Peyer's patch (tissue), 4 donors: ENCODE results near the gene ZMYND12. TPM values are rescaled to one million over a fixed set of nuclear protein-coding genes. Genes with fewer than 3 reads are reported as not detected.

Experiments used
- DNase-seq, 3 donors: peaks; one replicate each; pipeline ENCODE4 v3.0.0-alpha.2; 2017 to 2019
- H3K27ac ChIP-seq, 4 donors: fragments of 200-600 bp; sonication (generic); one replicate each; pipeline ENCODE4 v1.5.1; 2016 to 2019
- H3K27me3 ChIP-seq, 2 donors: fragments of 200-600 bp; sonication (generic); one replicate each; pipeline ENCODE4 v1.5.1; 2019
- H3K36me3 ChIP-seq, 3 donors: fragments of 200-600 bp; sonication (generic); one replicate each; pipeline ENCODE4 v1.5.1; 2016 to 2019
- H3K4me1 ChIP-seq, 4 donors: fragments of 200-600 bp; sonication (generic); one replicate each; pipeline ENCODE4 v1.5.1; 2016 to 2019
- H3K4me3 ChIP-seq, 4 donors: fragments of 200-600 bp; sonication (generic); 1 replicate in 3 of 4; 2 replicates in 1 of 4; pipeline ENCODE4 v1.5.1; 2016 to 2019; ENCODE audit warnings: mild to moderate bottlenecking in 1 of 4
- H3K9me3 ChIP-seq, 4 donors: fragments of 200-600 bp; sonication (generic); one replicate each; pipeline ENCODE4 v1.5.1; 2016 to 2019; ENCODE audit warnings: mild to moderate bottlenecking in 1 of 4
- POLR2A ChIP-seq, 2 donors: fragments of 450-650 bp; IDR thresholded peaks; one replicate each; pipeline ENCODE4 v1.5.1; 2017; ENCODE audit warnings: antibody characterized with exemption in 2 of 2, mild to moderate bottlenecking in 2 of 2, moderate library complexity in 2 of 2
- small RNA-seq, 2 donors: library from RNA; depleted of rRNA; stranded (forward); fragments of <200 nt; gene quantifications; one replicate each; pipeline ENCODE3, GENCODE V24; 2016
- total RNA-seq, 4 donors: library from RNA; depleted of rRNA; stranded (reverse); fragments of >200 nt; gene quantifications; one replicate each; pipeline ENCODE4 v1.1.0, GENCODE V29; 2016
- TF ChIP-seq, protein P1 (sequence below), 6 experiments: fragments of 450-650 bp in 4 of 6; fragments of 200-600 bp in 2 of 6; sonication (generic) in 1 of 6; IDR thresholded peaks; one replicate each; pipeline ENCODE4 v1.5.1; 2017 to 2019; ENCODE audit warnings: antibody characterized with exemption in 6 of 6, mild to moderate bottlenecking in 3 of 6, moderate library complexity in 1 of 6

Gene ZMYND12
- total RNA-seq, 4 donors from 2014 or later: 0.54 to 3.0 (median 1.9) TPM; not detected in 1

DNA sequence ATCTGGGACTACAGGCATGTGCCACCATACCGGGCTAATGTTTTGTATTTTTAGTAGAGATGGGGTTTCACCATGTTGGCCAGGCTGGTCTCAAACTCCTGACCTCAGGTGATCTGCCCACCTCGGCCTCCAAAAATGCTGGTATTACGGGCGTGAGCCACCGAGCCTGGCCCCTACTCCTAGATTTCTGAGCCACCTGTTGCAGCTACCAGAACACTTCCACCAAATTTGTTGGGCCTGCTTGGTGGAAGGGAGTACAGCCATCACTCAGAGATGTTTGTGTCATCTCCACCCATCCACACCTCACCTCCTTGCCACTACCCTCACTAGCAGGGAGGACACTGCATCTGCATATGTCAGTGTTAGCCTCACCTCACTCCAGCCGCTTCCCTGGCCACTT lies 69.8 kb downstream of the ZMYND12 start:
- H3K27ac ChIP-seq: no peak overlapping the region
- no peaks in the 10 kb centered on the region for H3K27me3 ChIP-seq
- H3K36me3 ChIP-seq: no peaks in the 10 kb centered on the region
- no peaks in the 10 kb centered on the region for H3K9me3 ChIP-seq
- no peak overlapping the region for H3K4me3 ChIP-seq
- DNase-seq: no peak
- H3K4me1 ChIP-seq: peaks cover 0 to 5% (median under 1%) of the 10 kb centered on the region in 4 donors
- no peak for TF ChIP-seq POLR2A (IDR thresholded peaks at IDR 0.05)
- TF ChIP-seq, protein P1, sequence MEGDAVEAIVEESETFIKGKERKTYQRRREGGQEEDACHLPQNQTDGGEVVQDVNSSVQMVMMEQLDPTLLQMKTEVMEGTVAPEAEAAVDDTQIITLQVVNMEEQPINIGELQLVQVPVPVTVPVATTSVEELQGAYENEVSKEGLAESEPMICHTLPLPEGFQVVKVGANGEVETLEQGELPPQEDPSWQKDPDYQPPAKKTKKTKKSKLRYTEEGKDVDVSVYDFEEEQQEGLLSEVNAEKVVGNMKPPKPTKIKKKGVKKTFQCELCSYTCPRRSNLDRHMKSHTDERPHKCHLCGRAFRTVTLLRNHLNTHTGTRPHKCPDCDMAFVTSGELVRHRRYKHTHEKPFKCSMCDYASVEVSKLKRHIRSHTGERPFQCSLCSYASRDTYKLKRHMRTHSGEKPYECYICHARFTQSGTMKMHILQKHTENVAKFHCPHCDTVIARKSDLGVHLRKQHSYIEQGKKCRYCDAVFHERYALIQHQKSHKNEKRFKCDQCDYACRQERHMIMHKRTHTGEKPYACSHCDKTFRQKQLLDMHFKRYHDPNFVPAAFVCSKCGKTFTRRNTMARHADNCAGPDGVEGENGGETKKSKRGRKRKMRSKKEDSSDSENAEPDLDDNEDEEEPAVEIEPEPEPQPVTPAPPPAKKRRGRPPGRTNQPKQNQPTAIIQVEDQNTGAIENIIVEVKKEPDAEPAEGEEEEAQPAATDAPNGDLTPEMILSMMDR (IDR thresholded peaks at IDR 0.05): no peak

- TF ChIP-seq POLR2A (IDR thresholded peaks at IDR 0.05): no peak
- TF ChIP-seq, protein P1 (IDR thresholded peaks at IDR 0.05): no peak
- Histone ChIP-seq H3K9me3 (no peaks in the 10 kb centered on the region), H3K36me3 (no peaks in the 10 kb centered on the region), H3K4me3 (no peak overlapping the region), H3K4me1 (peaks cover 0 to 9% (median 4%) of the 10 kb centered on the region in 4 donors), H3K27ac (no peak overlapping the region), H3K27me3 (no peaks in the 10 kb centered on the region)
- DNase-seq: no peak
These were observed 70.5 kb downstream of the ZMYND12 start for GRCh38 chr1:42385283-42385682.

DNA sequence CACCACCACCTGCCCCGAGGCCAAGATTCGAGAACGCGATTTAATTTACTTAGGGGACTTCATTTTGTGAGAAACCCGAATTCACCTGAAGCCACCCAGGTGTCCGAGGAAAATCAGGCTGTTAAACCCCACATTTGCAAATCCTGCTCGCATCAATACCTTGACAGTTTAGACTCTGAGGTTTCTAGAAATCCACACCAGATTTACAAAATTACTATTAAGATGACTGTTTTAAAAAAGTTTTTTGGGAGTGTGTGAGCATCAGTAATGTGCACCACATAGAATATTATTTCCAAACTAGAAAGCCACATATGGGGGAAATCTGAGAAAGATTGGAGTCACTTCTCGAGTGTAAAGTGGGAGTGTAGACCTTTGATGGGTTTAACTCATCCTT lies 74.5 kb downstream of the ZMYND12 start:
- TF ChIP-seq, protein P1 (IDR thresholded peaks at IDR 0.05): no peak
- TF ChIP-seq POLR2A (IDR thresholded peaks at IDR 0.05): no peak
- Histone ChIP-seq H3K4me3 (peak overlapping the region; percentile 38 to 76 (median 66)), H3K27me3 (no peaks in the 10 kb centered on the region), H3K4me1 (peaks cover 0 to 12% (median 4%) of the 10 kb centered on the region in 4 donors), H3K9me3 (no peaks in the 10 kb centered on the region), H3K36me3 (no peaks in the 10 kb centered on the region), H3K27ac (no peak overlapping the region)
- DNase-seq: no peak

DNA sequence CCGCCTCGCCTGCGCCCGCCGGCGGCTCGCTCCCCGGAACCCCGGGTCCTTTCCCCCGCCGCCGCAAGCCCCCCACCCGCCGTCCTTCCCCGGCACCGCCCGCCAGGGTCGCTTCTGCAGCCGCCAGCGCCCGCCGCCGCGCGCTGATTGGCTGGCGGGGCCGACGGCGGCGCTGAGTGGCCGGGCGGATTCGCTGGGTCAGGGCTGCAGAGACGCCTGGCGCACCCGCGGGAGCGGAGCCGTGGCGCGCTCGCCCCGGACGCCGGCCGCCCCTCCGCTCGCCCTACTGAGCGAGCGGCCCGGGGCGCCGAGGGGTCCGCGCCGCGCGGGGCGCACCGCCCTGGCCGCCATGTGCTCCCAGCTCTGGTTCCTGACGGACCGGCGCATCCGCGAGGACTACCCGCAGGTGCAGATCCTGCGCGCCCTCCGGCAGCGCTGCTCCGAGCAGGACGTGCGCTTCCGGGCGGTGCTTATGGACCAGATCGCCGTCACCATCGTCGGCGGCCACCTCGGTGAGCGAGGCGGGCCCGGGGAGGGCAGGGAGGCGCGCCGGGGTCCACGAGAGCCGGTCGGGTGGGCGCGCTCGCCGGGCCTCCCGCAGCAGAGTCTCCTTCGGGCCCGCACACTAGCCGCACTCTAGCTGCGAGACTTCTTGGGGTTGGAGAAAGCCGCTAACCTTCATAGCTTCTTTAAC lies 75.1 kb downstream of the ZMYND12 start, which contains the start of gene RIMKLA:
TSS of gene RIMKLA (plus strand) at position 207 of the 694 bp plus-strand sequence. CDS start at position 350, 143 bp downstream.
- peak; percentile 27 to 79 (median 59) for DNase-seq

More for the DNA sequence above, 75.1 kb downstream of the ZMYND12 start, which contains the start of gene RIMKLA:
- peaks cover 0 to 12% (median 4%) of the 10 kb centered on the region in 4 donors for H3K4me1 ChIP-seq
- H3K36me3 ChIP-seq: no peaks in the 10 kb centered on the region
- H3K27ac ChIP-seq: peak within 1 kb of the TSS in 1 of 4 donors; percentile 42
- H3K9me3 ChIP-seq: no peaks in the 10 kb centered on the region
- H3K4me3 ChIP-seq: peak within 1 kb of the TSS; percentile 38 to 76 (median 66)
- H3K27me3 ChIP-seq: no peaks in the 10 kb centered on the region
- no peak for TF ChIP-seq POLR2A (IDR thresholded peaks at IDR 0.05)
- TF ChIP-seq, protein P1 (IDR thresholded peaks at IDR 0.05): no peak

Small RNAs within 50 kb of the gene (small RNA-seq; reads per million reads assigned to genes)
- 0 reads per million in 2 donors for gene TMSB4XP1

Other genes with a start within 250 kb of the ZMYND12 start
- 10 to 100 TPM; 42.9 to 68.5 (median 52.5) TPM for gene FOXJ3, start 120.8 kb downstream of the ZMYND12 start, total RNA-seq
- 1 to 10 TPM in 2 of 4 donors, under 1 TPM in 2; 0.27 to 1.7 (median 1.0) TPM for gene RIMKLA, start 75.2 kb downstream of the ZMYND12 start, total RNA-seq
- 100 to 1,000 TPM in 1 of 4 donors, 10 to 100 TPM in 3; 73.3 to 118 (median 78.0) TPM for gene PPCS, start 521 bp upstream of the ZMYND12 start, total RNA-seq
- 10 to 100 TPM in 1 of 4 donors, 1 to 10 TPM in 3; 1.8 to 29.4 (median 7.4) TPM for gene CCDC30, start 7.3 kb upstream of the ZMYND12 start, total RNA-seq
- gene PPIH, start 202.4 kb upstream of the ZMYND12 start, total RNA-seq: 10 to 100 TPM; 15.1 to 41.7 (median 26.1) TPM
- gene YBX1, start 226.4 kb upstream of the ZMYND12 start, total RNA-seq: 100 to 1,000 TPM; 236 to 470 (median 287) TPM